Left kidney (tissue), 8 donors: ENCODE measurements around the gene PTGES2. TPM values are rescaled to one million over a fixed set of nuclear protein-coding genes. Genes with fewer than 3 reads are reported as not detected.
A peak's percentile ranks its signal among the peaks of the same experiment; 100 is the strongest.

Source experiments
- DNase-seq: peaks from one replicate; pipeline ENCODE4 v3.0.0-alpha.2; 2013
- long read RNA-seq, 8 donors: transcript quantifications; one replicate each; lab custom pipeline, GENCODE V29; 2026
- polyA plus RNA-seq: library from polyadenylated mRNA; unstranded; fragments of 120-200 nt; gene quantifications from one replicate; pipeline ENCODE4 v1.2.1, GENCODE V29; 2013; ENCODE audit not compliant: insufficient read length

PTGES2 gene
- 37.9 TPM for polyA plus RNA-seq
- long read RNA-seq, donor 1, transcript PTGES2-202 (7 exons, 2,331 nt), result major isoform, 24 of 39 reads
- long read RNA-seq, donor 1, partial matches to known transcripts, result 9 of 39 reads
- long read RNA-seq, donor 1, other reads (novel, unspliced or antisense), result 5 of 39 reads
- long read RNA-seq, donor 2, transcript PTGES2-202 (7 exons, 2,331 nt), result major isoform, 23 of 29 reads
- long read RNA-seq, donor 2, partial matches to known transcripts, result 6 of 29 reads
- long read RNA-seq, donor 2, other reads (novel, unspliced or antisense), result 0 of 29 reads
- long read RNA-seq, donor 3, transcript PTGES2-202 (7 exons, 2,331 nt), result major isoform, 14 of 14 reads
- long read RNA-seq, donor 3, partial matches to known transcripts, result 0 of 14 reads
- long read RNA-seq, donor 3, other reads (novel, unspliced or antisense), result 0 of 14 reads
- long read RNA-seq, donor 4, result 0 reads
- long read RNA-seq, donor 5, transcript PTGES2-202 (7 exons, 2,331 nt), result major isoform, 27 of 27 reads
- long read RNA-seq, donor 5, partial matches to known transcripts, result 0 of 27 reads
- long read RNA-seq, donor 5, other reads (novel, unspliced or antisense), result 0 of 27 reads
- long read RNA-seq, donor 6, transcript PTGES2-202 (7 exons, 2,331 nt), result major isoform, 21 of 21 reads
- long read RNA-seq, donor 6, partial matches to known transcripts, result 0 of 21 reads
- long read RNA-seq, donor 6, other reads (novel, unspliced or antisense), result 0 of 21 reads
- long read RNA-seq, donor 7, transcript PTGES2-202 (7 exons, 2,331 nt), result major isoform, 34 of 40 reads
- long read RNA-seq, donor 7, partial matches to known transcripts, result 6 of 40 reads
- long read RNA-seq, donor 7, other reads (novel, unspliced or antisense), result 0 of 40 reads
- long read RNA-seq, donor 8, transcript PTGES2-202 (7 exons, 2,331 nt), result major isoform, 10 of 10 reads
- long read RNA-seq, donor 8, partial matches to known transcripts, result 0 of 10 reads
- long read RNA-seq, donor 8, other reads (novel, unspliced or antisense), result 0 of 10 reads

- peak; percentile 86 for DNase-seq
Measured at GRCh38 chr9:128127568-128127989, at the start of gene PTGES2. PTGES2 (minus strand) TSS chr9:128127729; CDS start chr9:128127717, 12 bp downstream.

GRCh38 chr9:128175726-128176125 lies 48.2 kb upstream of the PTGES2 start:
- DNase-seq, result no peak

GRCh38 chr9:128175102-128175563 lies 47.6 kb upstream of the PTGES2 start:
- no peak for DNase-seq

- no peak for DNase-seq
Measured at GRCh38 chr9:128174062-128174461, 46.5 kb upstream of the PTGES2 start.

GRCh38 chr9:128169925-128170324 lies 42.4 kb upstream of the PTGES2 start:
- no peak for DNase-seq

GRCh38 chr9:128169492-128169891 lies 42.0 kb upstream of the PTGES2 start:
- DNase-seq, result no peak

- DNase-seq, result no peak
Measured at GRCh38 chr9:128168731-128169308, 41.3 kb upstream of the PTGES2 start.

GRCh38 chr9:128167209-128167608 lies 39.7 kb upstream of the PTGES2 start:
- no peak for DNase-seq

GRCh38 chr9:128166169-128166568 lies 38.6 kb upstream of the PTGES2 start:
- no peak for DNase-seq

- no peak for DNase-seq
Measured at GRCh38 chr9:128164307-128164885, 36.9 kb upstream of the PTGES2 start.

GRCh38 chr9:128163523-128164306 lies 36.2 kb upstream of the PTGES2 start:
- DNase-seq, result no peak

GRCh38 chr9:128163027-128163515 lies 35.5 kb upstream of the PTGES2 start:
- no peak for DNase-seq

GRCh38 chr9:128162215-128163026 lies 34.9 kb upstream of the PTGES2 start:
- DNase-seq, result no peak

GRCh38 chr9:128161215-128161902 lies 33.8 kb upstream of the PTGES2 start:
- no peak for DNase-seq

GRCh38 chr9:128160603-128160987 lies 33.1 kb upstream of the PTGES2 start:
- DNase-seq, result no peak

- DNase-seq, result peak; percentile 96
Measured at GRCh38 chr9:128159784-128160602, 32.5 kb upstream of the PTGES2 start, which contains the start of gene BBLN. BBLN (plus strand) TSS chr9:128160265; CDS start chr9:128160408, 143 bp downstream.

- DNase-seq, result no peak
Measured at GRCh38 chr9:128159522-128159783, 31.9 kb upstream of the PTGES2 start.

- DNase-seq, result no peak
Measured at GRCh38 chr9:128155736-128156500, 28.4 kb upstream of the PTGES2 start.
